Measurements from ENCODE around the gene PLIN1. TPM values are rescaled to one million over a fixed set of nuclear protein-coding genes. Genes with fewer than 3 reads are reported as not detected.
A peak's percentile ranks its signal among the peaks of the same experiment; 100 is the strongest.
"Not testable (repeated sequence)": the region's sequence is repeated elsewhere in the genome, so short reads cannot be mapped to it uniquely, and the experiment has no call there.

Gene PLIN1
- 1 to 10 TPM in 2 of 4 donors, under 1 TPM in 2; 0.49 to 2.0 (median 1.2) TPM for polyA plus RNA-seq (ENCODE audit: insufficient read length in 4 of 4)

- no peak for DNase-seq (ENCODE audit: low read depth in 4 of 4, low spot score in 2 of 4)
Measured at GRCh38 chr15:89679212-89679611, at the start of gene PLIN1. PLIN1 (minus strand) TSS chr15:89679367; CDS start chr15:89677489, 1,878 bp downstream.

DNA sequence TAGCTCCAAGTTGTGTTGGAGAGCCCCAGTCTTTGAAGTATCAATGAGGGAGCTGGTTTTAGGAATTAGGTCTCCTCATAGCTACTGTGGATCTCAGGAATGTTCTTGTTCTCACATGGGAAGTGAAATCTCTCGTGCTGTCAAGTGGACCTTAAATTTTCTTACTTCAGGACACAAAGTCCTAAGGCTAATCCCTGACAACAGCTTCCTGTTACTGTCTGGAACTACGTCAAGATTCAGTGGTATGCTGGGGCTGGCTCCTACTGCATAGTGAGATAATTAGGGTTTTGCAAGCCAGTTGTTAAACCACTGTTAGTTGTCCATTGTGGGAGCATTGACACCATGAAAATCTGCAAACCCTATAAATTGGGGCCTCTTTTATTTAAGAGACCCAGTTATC, 49.1 kb upstream of the PLIN1 start:
- DNase-seq (ENCODE audit: low read depth in 4 of 4, low spot score in 2 of 4) = no peak

DNA sequence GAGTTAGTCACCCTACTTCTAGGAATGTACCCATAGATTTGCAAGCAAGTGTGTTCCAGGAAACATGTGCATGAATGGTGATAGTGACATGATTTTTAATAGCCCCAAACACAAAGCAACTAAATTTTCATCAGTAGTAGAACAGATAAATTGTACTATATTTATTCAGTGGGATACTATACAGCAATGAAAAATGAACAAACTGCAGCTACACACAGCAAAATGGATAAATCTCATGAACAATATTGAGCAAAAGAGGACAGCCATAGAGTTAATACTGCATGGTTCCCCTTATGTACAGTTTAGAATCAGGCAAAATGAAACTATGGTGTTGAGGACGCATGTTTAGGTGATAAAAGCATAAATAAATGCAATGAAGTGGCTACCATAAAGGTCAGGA, 45.9 kb upstream of the PLIN1 start:
- DNase-seq (ENCODE audit: low read depth in 4 of 4, low spot score in 2 of 4) = no peak

DNA sequence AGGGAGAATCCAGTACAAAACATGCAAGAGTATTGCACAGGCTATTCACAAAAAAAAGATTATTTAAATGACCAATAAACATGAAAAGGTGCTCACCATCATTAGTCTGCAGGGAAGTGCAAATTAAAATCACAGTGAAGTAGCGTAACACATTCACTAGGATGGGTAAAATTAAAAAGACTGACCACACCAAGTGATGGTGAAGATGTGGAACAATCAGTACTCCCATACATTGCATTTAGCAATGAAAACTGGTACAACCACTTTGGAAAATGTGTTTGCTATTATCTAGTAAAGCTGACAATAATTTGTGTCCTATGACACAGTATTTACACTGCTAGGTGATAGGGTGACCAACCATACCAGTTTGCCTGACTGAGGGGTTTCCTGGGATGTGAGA, 45.5 kb upstream of the PLIN1 start:
- DNase-seq (ENCODE audit: low read depth in 4 of 4, low spot score in 2 of 4) = no peak

DNA sequence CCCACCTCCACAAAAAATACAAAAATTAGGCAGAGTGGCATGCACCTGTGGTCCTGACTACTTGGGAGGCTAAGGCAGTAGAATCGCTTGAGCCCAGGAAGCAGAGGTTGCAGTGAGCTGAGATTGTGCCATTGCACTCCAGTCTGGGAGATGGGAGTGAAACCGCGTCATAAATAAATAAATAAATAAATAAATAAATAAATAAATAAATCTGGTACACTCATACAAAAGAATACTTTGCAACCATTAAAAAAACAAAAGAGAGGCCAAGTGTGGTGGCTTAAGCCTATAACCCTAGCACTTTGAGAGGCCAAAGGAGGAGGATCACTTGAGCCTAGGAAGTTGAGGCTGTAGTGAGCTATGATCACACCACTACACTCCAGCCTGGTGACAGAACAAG, 43.9 kb upstream of the PLIN1 start:
- DNase-seq (ENCODE audit: low read depth in 4 of 4, low spot score in 2 of 4) = no peak

DNA sequence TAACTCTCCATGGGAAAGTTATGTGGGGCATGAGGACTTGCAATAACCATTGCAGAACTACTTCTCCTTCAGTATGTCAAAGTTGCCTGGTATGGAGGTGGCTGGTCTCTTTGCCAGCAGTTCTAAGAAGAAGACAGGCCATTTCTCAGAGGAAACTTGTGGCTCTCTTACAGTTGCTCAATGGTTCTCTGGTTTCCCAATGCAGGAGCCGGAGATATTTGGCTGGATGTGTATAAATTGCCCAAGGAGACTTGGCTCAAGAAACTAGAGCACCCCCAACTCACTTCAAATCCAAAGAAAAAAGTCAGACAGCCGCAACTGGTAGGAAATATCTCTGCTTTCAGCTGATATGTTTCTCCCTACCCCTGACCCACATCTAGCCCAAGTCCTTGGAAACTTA, 35.6 kb upstream of the PLIN1 start:
- no peak for DNase-seq (ENCODE audit: low read depth in 4 of 4, low spot score in 2 of 4)

DNA sequence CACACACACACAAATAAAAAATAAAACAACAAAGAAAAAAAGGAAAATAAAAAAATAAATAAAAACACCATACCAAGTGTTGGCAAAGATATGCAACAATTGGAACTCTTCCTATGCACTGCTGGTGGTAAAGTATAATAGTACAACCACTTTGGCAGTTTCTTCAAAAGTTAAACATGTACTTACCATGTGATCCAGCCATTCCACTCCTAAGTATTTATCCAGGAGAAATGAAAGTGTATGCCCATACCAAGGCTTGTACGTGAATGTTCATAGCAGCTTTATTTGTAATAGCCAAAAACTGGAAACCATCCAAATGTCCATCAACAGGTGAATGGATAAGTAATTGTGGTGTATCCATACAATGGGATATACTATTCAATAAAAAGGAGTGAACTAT, 28.4 kb upstream of the PLIN1 start:
- no peak for DNase-seq (ENCODE audit: low read depth in 4 of 4, low spot score in 2 of 4)

GRCh38 chr15:89704411-89704810, 25.2 kb upstream of the PLIN1 start:
- no peak for DNase-seq (ENCODE audit: low read depth in 4 of 4, low spot score in 2 of 4)

- DNase-seq (ENCODE audit: low read depth in 4 of 4, low spot score in 2 of 4) = no peak
Measured at GRCh38 chr15:89695198-89695597, 16.0 kb upstream of the PLIN1 start.

DNA sequence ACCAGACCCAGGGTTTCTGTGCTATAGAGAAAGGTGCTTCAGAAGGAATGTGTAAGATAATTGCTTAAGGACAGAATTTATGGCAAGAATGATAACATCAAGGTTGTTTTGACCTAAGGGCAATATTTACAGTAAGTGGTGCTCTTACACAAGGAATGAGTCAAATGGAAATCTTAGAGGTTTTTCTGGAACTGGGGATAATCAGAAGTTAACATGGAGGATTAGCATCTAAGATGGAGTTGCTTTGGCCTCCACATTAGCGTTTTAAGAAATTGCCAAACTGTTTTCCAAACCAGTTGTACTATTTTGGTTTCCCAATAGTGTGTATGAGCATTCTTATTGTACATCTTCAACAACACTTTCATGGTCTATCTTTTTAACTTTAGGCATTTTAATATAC, 14.5 kb upstream of the PLIN1 start:
- DNase-seq (ENCODE audit: low read depth in 4 of 4, low spot score in 2 of 4) = no peak

GRCh38 chr15:89693091-89693490, 13.9 kb upstream of the PLIN1 start:
- no peak for DNase-seq (ENCODE audit: low read depth in 4 of 4, low spot score in 2 of 4)

DNA sequence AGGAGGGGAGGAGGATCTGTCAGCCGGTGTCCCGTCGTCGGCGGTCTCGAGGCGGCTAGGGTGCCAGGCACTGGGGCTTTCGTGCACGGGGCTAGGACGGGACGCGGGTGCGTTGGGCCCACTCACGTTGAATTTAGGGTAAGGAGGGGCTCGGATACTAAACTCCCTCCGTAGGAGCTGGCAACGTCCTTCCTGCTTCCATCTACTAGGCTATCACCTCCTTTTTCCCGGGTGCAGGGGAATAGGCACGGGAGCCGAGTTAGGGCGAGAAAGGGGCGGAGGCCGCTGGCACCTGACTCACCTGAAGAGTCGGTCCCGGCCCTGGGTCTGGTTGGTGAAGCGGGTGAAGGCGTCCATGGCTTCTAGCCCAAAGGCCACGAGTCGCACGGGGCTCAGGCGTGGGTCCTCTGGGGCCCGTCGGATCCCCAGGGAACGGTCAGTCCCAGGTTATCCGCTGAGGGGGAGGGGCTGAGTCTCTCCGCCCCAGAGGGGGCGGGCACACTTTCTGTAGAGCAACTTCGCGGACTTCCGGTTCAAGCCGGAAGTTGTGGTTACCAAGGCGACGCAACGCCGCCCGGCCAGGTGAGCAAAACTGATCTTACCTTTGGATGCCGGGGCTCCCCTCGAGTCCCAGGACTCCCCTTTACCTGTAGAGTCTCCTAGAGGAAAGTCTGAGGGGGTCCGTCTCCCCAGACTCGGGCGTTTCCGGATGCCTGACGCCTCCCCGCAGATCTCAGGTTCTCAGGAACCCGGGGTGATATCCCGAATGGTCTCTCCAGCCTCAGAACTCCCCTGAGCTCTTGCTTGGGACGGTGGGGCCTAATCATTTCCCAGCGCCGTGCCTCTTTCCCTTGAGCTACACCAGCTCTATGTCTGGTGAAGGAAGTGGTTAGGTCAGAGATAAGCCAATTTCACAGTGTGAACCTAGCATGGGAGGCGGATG, 11.4 kb upstream of the PLIN1 start, which contains the start of the genes PEX11A and WDR93:
Gene PEX11A (minus strand): TSS at position 479 of the 943 bp plus-strand sequence. CDS start 122 bp downstream, at position 357.
Gene WDR93 (plus strand): TSS at position 536 of the 943 bp plus-strand sequence. CDS start 10,936 bp downstream, outside the sequence.
- DNase-seq (ENCODE audit: low read depth in 4 of 4, low spot score in 2 of 4) = peak in 2 of 4 donors; percentile 75 to 76

DNA sequence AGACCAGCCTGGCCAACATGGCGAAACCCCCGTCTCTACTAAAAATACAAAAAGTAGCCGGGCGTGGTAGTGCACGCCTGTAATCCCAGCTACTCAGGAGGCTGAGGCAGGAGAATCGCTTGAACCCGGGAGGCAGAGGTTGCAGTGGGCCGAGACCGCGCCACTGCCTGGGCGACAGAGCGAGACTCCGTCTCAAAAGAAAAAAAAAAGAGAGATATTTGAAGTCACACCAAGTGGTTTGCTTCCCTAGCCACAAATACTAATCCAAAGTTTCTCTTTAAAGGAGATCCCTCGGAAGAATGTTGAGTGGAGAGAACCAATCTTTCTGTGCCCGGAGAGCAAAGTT, 10.7 kb upstream of the PLIN1 start:
- DNase-seq (ENCODE audit: low read depth in 4 of 4, low spot score in 2 of 4) = not testable (repeated sequence)

GRCh38 chr15:89686522-89686921, 7.4 kb upstream of the PLIN1 start:
- DNase-seq (ENCODE audit: low read depth in 4 of 4, low spot score in 2 of 4) = no peak

- DNase-seq (ENCODE audit: low read depth in 4 of 4, low spot score in 2 of 4) = no peak
Measured at GRCh38 chr15:89685995-89686394, 6.8 kb upstream of the PLIN1 start.

GRCh38 chr15:89681146-89681545, 2.0 kb upstream of the PLIN1 start:
- DNase-seq (ENCODE audit: low read depth in 4 of 4, low spot score in 2 of 4) = no peak

GRCh38 chr15:89680282-89680873, 1.2 kb upstream of the PLIN1 start:
- DNase-seq (ENCODE audit: low read depth in 4 of 4, low spot score in 2 of 4) = no peak

DNA sequence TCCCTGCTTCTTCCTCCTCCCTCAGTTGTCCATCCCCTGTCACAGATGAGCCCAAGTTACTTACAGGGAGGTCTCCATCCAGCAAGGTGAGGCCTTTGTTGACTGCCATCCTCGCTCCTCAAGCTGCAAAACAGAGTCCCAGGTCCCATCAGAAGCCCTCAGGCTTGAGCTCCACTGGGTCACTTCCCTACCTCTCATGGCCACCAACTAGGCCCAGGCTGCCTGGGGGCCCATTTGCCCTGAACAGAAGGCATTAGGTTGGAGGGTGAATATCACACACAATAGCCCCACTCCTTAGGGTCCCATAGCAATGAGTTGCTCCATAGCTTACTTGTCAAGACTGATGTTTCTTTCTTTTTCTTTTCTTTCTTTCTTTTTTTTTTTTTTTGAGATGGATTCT, 1.8 kb downstream of the PLIN1 start:
- DNase-seq (ENCODE audit: low read depth in 4 of 4, low spot score in 2 of 4) = no peak

GRCh38 chr15:89675606-89676005, 3.6 kb downstream of the PLIN1 start:
- DNase-seq (ENCODE audit: low read depth in 4 of 4, low spot score in 2 of 4) = no peak

DNA sequence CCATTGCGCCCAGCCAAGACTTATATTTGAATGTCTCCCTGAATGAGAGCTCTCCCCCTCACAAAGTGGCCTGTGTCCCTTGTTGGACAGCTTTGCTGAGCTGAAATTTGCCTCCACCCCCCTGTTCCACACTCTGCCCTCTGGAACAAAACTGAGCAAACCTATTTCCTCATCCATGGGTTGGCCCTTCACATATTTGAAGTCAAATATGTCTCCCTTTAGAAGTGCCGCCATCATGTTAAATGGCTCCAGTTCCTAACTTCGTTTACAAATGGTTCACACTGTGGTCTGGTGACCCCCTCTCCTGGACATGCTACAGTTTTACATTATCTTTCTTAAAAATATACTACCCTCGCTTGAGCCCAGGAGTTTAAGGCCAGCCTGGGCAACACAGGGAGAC, 4.6 kb downstream of the PLIN1 start:
- DNase-seq (ENCODE audit: low read depth in 4 of 4, low spot score in 2 of 4) = no peak

DNA sequence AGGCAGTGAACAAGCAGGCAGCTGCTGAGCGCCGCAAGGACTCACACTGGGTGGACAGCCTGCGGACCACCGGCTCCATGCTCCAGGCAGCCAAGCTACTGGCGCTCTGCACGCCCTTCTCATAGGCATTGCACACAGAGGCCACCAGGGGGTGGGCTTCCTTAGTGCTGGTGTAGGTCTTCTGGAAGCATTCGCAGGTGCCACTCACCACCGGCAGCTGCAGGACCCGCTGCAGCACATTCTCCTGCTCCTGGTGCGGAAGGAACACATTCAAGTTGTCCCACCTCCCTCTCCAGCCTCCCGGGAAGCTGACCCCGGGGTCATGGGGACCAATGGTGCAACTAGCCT, 6.0 kb downstream of the PLIN1 start:
- no peak for DNase-seq (ENCODE audit: low read depth in 4 of 4, low spot score in 2 of 4)
